C4-2B (cell line): ENCODE data around the gene C13orf46.

Source experiments
- H3K27ac ChIP-seq: fragments of 450-650 bp; 2 replicates; pipeline ENCODE4 v1.5.1; 2017
- ZFX ChIP-seq: fragments of 450-650 bp; IDR thresholded peaks from 2 replicates; pipeline ENCODE4 v1.6.1; 2017
- TF ChIP-seq, protein P1 (sequence below): fragments of 450-650 bp; conservative IDR thresholded peaks from 2 replicates; pipeline ENCODE4 v1.5.1; 2017; ENCODE audit warnings: mild to moderate bottlenecking

The C13orf46 gene

DNA sequence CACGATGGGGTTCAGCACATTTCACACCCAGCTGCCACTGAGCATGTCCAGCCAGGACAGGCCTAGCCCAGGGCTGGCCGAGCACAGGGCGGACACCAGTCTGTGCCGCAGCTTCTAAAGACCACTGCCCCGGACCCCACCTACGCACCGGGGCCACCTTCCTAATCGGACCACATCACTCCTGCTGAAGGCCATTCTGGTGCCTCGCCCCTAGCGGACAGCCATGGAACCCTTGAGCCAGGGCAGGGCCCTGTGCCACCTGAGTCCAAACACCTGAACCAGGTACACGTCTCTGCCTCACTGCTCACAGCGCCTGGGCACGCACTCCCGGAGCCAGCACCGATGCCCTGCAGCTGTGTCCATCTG, 8.4 kb upstream of the C13orf46 start:
- TF ChIP-seq, protein P1, sequence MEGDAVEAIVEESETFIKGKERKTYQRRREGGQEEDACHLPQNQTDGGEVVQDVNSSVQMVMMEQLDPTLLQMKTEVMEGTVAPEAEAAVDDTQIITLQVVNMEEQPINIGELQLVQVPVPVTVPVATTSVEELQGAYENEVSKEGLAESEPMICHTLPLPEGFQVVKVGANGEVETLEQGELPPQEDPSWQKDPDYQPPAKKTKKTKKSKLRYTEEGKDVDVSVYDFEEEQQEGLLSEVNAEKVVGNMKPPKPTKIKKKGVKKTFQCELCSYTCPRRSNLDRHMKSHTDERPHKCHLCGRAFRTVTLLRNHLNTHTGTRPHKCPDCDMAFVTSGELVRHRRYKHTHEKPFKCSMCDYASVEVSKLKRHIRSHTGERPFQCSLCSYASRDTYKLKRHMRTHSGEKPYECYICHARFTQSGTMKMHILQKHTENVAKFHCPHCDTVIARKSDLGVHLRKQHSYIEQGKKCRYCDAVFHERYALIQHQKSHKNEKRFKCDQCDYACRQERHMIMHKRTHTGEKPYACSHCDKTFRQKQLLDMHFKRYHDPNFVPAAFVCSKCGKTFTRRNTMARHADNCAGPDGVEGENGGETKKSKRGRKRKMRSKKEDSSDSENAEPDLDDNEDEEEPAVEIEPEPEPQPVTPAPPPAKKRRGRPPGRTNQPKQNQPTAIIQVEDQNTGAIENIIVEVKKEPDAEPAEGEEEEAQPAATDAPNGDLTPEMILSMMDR, result no peak
- no peak for TF ChIP-seq ZFX
- H3K27ac ChIP-seq, result no peak overlapping the region; the same call in 1 of the 2 replicates

DNA sequence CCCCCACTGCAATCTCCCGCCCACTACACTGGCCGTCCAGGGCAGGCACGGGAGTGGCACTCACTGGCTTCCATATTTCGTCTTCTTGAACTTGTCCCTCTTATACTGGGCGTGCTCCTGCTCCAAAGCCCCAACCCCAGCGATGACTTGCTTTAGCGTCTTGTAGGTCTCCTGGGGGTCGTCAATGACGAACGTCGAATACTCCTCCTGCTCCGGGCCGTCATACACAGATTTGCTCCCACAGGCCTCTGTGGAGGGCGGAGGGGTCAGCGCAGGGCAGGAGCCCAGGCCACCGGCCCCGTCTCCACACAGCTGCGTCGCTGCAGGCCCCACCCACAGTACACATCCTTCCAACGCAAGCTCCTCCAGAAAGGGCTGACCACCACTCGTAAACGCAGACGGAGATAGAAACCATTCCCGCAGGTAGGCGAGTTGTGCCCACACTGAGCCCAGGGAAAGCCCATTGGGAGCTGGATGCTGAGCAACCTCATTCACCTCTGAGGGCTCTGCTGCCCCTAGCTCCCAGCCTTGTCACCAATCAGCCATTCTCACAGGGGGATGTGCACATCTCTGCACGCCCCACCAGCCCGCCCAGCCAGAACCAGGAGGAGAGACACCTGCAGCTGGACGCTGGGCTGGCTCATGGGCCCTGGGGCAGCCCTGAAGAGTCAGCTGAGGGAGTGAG, 7.9 kb upstream of the C13orf46 start:
- peak overlapping the region; percentile 28 for H3K27ac ChIP-seq
- TF ChIP-seq, protein P1, result no peak
- no peak for TF ChIP-seq ZFX

DNA sequence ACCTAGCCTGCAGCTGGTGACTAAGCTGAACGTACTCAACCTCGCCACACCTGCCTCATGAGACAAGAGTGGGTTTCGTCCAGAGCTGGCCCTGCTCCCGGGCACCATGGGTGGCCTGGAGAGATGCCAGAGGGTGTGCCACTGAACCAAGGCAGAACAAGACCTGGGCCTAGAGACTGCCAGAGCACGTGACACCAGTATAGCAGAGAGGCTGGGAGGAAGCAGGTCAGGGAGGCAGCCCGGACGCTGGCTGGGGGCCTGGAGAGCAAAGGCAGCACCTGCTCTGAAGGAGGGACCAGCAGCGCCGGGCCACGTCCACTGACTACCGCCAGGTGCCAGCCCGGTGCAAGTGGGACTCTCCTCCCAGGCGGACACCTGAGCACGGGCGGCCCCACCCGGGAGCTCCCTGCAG, 7.3 kb upstream of the C13orf46 start:
- TF ChIP-seq, protein P1, result no peak
- TF ChIP-seq ZFX, result no peak
- peak overlapping the region; percentile 28 for H3K27ac ChIP-seq

DNA sequence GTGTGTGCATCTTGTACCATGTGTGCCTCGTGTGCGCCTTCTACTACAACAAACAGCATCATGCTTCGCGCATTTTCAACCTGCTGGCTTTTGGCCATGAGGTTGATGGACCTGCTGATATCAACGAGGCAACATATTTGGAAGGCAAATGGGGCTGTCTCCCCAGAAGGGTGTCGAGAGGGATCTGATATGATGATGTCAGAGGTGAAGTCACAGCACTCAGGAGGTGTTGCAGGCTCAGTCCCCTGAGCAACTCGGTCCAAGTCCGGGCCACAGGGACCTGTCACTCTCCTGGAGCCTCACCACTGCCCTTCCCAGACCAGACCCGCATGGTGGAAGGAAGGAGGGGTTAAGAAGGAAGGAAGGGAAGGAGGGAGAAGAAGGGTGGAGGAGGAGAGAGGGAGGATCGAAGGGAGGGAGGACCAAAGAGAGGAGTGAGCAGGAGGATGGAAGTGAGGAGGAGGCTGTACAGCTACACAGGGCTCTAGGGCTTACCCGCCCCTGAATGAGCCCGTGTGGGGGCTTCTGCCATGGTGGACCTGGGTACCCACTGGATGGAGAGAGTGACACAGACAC, 6.7 kb upstream of the C13orf46 start:
- TF ChIP-seq ZFX, result no peak
- TF ChIP-seq, protein P1, result no peak
- peak overlapping the region; percentile 28; the same call in 1 of the 2 replicates for H3K27ac ChIP-seq

DNA sequence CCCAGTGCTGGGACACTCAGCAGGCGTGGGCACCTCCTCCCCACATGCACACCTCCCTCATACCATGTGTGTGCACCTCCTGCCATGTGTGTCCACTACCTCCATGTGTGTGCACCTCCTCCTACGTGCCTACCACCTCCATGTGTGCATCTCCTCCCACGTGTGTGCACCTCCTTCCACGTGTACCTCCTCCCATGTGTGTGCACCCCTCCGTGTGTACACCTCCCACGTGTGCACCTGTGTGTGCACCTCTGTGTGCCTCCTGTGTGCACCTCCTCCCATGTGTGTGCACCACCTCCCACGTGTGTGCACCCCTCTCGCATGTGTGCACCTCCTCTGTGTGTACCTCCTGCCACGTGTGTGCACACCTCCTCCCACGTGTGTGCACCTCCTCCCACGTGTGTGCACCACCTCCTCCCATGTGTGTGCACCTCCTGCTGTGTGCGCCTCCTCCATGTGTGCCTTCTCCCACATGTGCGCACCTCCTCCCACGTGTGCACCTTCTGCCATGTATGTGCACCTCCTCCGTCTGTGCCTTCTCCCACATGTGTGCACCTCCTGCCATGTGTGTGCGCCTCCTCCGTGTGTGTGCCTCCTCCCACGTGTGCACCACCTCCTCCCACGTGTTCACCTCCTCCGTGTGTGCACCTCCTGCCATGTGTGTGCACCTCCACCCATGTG, 6.1 kb upstream of the C13orf46 start:
- no peak overlapping the region; the same call in 1 of the 2 replicates for H3K27ac ChIP-seq
- TF ChIP-seq, protein P1, result no peak
- TF ChIP-seq ZFX, result no peak

DNA sequence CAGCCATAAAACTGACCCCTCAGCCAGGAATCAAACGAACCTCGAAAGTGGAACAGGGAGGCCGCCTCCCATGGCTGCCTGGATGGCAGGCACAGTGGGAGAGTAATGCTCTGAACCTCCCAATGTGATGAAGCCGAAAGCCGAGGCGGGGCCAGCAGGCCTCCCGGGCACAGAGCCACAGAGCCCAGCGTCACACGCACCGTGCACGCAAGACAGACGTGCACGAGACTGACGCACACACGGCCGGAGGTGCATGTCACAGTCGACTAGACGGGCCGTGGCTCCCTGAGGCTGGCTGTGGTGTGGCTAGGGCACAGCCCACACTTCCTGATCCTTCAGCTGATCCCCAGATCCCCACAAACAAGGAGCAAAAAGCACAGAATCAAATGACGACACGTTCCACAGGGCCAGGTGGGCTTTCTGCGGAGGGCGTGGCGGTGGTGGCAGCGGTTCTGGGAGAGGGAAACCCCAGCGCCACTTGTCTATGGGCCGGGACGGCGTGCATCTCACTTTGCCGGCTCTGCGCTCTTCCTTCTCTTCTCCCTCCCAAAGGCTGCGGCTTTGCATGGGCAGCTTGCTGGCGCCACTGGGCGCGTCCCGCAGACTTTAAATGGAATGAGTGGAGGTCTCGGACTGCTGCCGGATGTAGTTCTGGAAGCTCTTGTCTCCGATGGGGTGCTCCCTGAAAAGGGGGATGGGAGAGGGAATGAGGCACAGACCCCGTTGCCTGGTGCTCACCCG, 5.0 kb upstream of the C13orf46 start:
- TF ChIP-seq, protein P1, result no peak
- no peak for TF ChIP-seq ZFX
- H3K27ac ChIP-seq, result no peak overlapping the region
